Parathyroid adenoma (tissue), 2 donors: ENCODE results near the gene CYB561D1.

Source experiments
- H2AFZ ChIP-seq: fragments of 300-600 bp; sonication (generic); one replicate; pipeline ENCODE4 v1.7.0; 2017; ENCODE audit warnings: antibody characterized with exemption, mild to moderate bottlenecking
- H3K27ac ChIP-seq: fragments of 300-600 bp; sonication (generic); one replicate; pipeline ENCODE4 v1.7.0; 2017
- H3K27me3 ChIP-seq: fragments of 300-600 bp; sonication (generic); one replicate; pipeline ENCODE4 v1.7.0; 2017; ENCODE audit warnings: low read length; ENCODE audit not compliant: control insufficient read depth, insufficient read depth
- H3K36me3 ChIP-seq: fragments of 300-600 bp; sonication (generic); one replicate; pipeline ENCODE4 v1.7.0; 2017; ENCODE audit warnings: low read length; ENCODE audit not compliant: control insufficient read depth, insufficient read depth
- H3K4me1 ChIP-seq: fragments of 300-600 bp; sonication (generic); one replicate; pipeline ENCODE4 v1.7.0; 2017; ENCODE audit warnings: control low read depth
- H3K4me2 ChIP-seq: fragments of 300-600 bp; sonication (generic); one replicate; pipeline ENCODE4 v1.7.0; 2017; ENCODE audit warnings: low read length
- H3K4me3 ChIP-seq: fragments of 300-600 bp; sonication (generic); one replicate; pipeline ENCODE4 v1.7.0; 2017; ENCODE audit warnings: low read depth, low read length
- H3K79me2 ChIP-seq: fragments of 300-600 bp; sonication (generic); one replicate; pipeline ENCODE4 v1.7.0; 2017; ENCODE audit warnings: control low read depth
- H3K9ac ChIP-seq: fragments of 300-600 bp; sonication (generic); one replicate; pipeline ENCODE4 v1.7.0; 2017; ENCODE audit warnings: mild to moderate bottlenecking
- H3K9me3 ChIP-seq: fragments of 300-600 bp; sonication (generic); one replicate; pipeline ENCODE4 v1.7.0; 2017; ENCODE audit warnings: low read length; ENCODE audit not compliant: control insufficient read depth
- TF ChIP-seq, protein P1 (sequence below): fragments of 300-600 bp; sonication (generic); IDR thresholded peaks from one replicate; pipeline ENCODE4 v1.7.0; 2017; ENCODE audit warnings: antibody characterized with exemption, mild to moderate bottlenecking
- donor health status: primary hyperparathyroidism.

Gene CYB561D1

DNA sequence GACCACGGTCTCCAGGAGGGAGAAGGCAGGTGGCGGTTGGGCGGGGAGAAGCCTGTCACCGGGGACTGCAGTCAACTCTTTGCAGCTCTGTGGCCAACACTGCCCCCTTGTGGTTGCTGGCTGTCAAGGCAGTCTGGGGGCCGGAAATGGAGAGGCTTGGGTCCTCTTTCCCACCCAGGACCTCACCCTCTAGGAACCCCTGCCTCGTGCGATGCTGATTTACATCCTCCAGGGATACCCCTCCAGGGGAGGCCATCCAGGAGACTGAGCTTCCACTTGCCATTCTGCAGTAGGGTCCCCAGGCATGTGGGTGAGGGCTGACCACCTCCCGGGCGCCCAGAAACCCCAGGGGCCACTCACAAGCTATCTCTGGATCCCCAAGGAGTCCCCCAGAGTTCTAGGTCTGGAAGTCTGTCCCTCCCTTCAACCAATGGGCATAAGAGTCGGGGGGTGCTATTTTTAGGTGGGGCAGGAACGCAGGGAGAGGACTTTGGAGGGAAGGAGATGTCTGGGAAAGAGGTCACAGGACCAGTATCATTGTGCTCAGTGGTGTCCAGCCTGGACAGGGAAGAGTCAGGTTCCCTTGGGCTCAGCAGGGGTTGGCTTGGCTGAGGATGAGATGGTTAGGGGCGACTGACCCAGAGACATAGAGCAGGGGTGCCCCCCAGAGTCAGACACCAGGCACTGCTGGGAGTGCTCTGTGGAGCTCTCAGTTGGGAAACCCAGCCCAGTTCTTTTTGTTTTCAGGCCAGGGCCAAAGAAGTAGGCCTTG is 38.7 kb downstream of the CYB561D1 start:
- H3K9ac ChIP-seq: no peak overlapping the region
- no peak overlapping the region for H3K27ac ChIP-seq
- TF ChIP-seq, protein P1, sequence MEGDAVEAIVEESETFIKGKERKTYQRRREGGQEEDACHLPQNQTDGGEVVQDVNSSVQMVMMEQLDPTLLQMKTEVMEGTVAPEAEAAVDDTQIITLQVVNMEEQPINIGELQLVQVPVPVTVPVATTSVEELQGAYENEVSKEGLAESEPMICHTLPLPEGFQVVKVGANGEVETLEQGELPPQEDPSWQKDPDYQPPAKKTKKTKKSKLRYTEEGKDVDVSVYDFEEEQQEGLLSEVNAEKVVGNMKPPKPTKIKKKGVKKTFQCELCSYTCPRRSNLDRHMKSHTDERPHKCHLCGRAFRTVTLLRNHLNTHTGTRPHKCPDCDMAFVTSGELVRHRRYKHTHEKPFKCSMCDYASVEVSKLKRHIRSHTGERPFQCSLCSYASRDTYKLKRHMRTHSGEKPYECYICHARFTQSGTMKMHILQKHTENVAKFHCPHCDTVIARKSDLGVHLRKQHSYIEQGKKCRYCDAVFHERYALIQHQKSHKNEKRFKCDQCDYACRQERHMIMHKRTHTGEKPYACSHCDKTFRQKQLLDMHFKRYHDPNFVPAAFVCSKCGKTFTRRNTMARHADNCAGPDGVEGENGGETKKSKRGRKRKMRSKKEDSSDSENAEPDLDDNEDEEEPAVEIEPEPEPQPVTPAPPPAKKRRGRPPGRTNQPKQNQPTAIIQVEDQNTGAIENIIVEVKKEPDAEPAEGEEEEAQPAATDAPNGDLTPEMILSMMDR: peak; percentile 85
- peaks cover 2% of the 10 kb centered on the region for H3K4me1 ChIP-seq
- peak overlapping the region; percentile 57 for H2AFZ ChIP-seq
- no peaks in the 10 kb centered on the region for H3K36me3 ChIP-seq
- H3K4me3 ChIP-seq: peak overlapping the region; percentile 36
- no peaks in the 10 kb centered on the region for H3K27me3 ChIP-seq
- no peaks in the 10 kb centered on the region for H3K9me3 ChIP-seq
- H3K4me2 ChIP-seq: peak overlapping the region; percentile 77
- no peaks in the 10 kb centered on the region for H3K79me2 ChIP-seq

DNA sequence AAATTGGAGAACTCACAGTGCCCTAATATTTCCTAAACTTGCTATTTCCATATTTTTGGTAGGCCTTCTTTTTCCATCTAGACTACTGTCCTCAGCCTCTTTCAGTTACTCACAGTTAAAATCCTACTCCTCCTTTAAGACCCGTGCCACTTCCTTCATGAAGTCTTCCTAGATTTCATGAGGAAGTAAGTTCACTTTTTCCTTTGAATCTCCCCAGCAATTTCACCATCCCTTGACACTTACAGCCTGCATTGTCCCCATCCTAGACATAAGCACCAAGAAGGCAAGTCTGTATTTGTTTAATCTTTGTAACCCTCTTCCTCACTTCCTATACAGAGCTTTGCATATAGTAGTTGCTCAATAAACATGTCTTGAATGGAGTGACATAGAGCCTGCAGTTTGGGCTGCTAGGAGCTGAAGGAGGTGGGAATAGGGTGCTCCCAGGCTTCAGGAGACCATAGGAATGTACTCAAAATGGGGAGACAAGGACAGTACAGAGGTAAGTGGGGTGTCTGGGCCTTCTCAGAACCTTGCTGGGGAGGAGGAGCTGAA is 40.5 kb downstream of the CYB561D1 start:
- TF ChIP-seq, protein P1: no peak
- no peaks in the 10 kb centered on the region for H3K27me3 ChIP-seq
- H3K4me1 ChIP-seq: peaks cover 2% of the 10 kb centered on the region
- no peak overlapping the region for H3K4me2 ChIP-seq
- no peaks in the 10 kb centered on the region for H3K79me2 ChIP-seq
- no peak overlapping the region for H2AFZ ChIP-seq
- H3K36me3 ChIP-seq: no peaks in the 10 kb centered on the region
- H3K4me3 ChIP-seq: no peak overlapping the region
- no peak overlapping the region for H3K9ac ChIP-seq
- H3K9me3 ChIP-seq: no peaks in the 10 kb centered on the region
- no peak overlapping the region for H3K27ac ChIP-seq

DNA sequence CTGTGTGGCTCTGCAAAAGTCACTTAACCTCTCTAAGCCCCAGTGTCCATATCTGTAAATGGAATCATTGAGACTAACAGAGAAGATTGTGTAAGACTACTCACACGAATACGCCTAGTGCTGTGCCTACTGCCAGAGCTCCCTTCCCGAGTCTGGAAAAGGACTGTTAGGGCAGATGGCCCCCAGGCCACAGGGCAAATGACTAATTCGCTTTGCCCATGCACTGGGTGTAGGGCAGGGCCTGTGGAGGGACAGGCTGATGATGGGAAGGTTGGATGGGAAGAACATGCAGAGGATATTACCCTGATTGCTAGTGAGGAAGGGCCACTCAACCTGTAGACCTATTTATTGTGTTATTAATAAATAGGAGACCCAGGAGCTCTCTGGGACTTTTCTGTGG is 41.6 kb downstream of the CYB561D1 start:
- no peak overlapping the region for H3K27ac ChIP-seq
- H3K27me3 ChIP-seq: no peaks in the 10 kb centered on the region
- no peaks in the 10 kb centered on the region for H3K79me2 ChIP-seq
- H3K4me2 ChIP-seq: no peak overlapping the region
- peaks cover 2% of the 10 kb centered on the region for H3K4me1 ChIP-seq
- H3K36me3 ChIP-seq: no peaks in the 10 kb centered on the region
- H3K9ac ChIP-seq: no peak overlapping the region
- H2AFZ ChIP-seq: no peak overlapping the region
- no peaks in the 10 kb centered on the region for H3K9me3 ChIP-seq
- no peak overlapping the region for H3K4me3 ChIP-seq
- TF ChIP-seq, protein P1: no peak

DNA sequence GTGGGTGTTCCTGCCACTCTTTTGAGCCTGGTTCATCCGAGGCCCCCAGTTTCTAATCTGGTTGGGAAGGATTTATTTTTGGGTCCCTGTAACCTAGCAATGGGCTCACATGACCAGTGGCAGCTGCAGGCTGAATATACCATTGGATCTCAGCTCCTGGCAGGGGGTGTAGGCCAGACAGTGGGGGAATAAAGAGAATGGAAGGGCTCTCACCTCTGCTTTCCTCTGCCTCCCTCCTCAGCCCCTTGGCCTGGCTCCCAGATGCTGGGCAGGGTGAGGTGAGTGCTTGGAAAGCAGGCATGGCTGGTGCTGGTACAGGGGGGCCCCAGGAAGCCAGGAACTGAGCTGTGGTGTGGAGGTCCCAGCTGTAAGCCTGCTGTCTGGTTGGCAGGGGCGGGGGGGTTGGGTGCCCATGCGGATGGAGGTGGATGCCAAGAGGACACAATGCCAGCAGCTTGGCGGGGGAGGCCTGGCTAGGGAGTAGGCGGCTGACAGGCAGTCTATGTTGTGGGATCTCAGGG is 42.1 kb downstream of the CYB561D1 start:
- no peak overlapping the region for H3K9ac ChIP-seq
- TF ChIP-seq, protein P1: no peak
- H3K4me1 ChIP-seq: no peaks in the 10 kb centered on the region

More for the DNA sequence above, 42.1 kb downstream of the CYB561D1 start:
- Histone ChIP-seq H3K36me3 (no peaks in the 10 kb centered on the region), H3K27me3 (no peaks in the 10 kb centered on the region), H3K4me2 (no peak overlapping the region), H3K79me2 (no peaks in the 10 kb centered on the region), H3K27ac (no peak overlapping the region), H3K9me3 (no peaks in the 10 kb centered on the region), H2AFZ (no peak overlapping the region), H3K4me3 (no peak overlapping the region)
